Measurements from ENCODE around the gene ARL2.
"Not testable (repeated sequence)": the region's sequence is repeated elsewhere in the genome, so short reads cannot be mapped to it uniquely, and the experiment has no call there.

Gene ARL2

GRCh38 chr11:65008016-65008415, 5.9 kb upstream of the ARL2 start:
- DNase-seq (ENCODE audit: low spot score), result no peak

GRCh38 chr11:65008873-65009272, 5.1 kb upstream of the ARL2 start:
- DNase-seq (ENCODE audit: low spot score), result no peak

GRCh38 chr11:65013130-65013887, 651 bp upstream of the ARL2 start:
- DNase-seq (ENCODE audit: low spot score), result peak; percentile 93

- no peak for DNase-seq (ENCODE audit: low spot score)
These were observed 817 bp downstream of the ARL2 start for GRCh38 chr11:65014726-65015227.

- DNase-seq (ENCODE audit: low spot score), result no peak
These were observed 2.7 kb downstream of the ARL2 start for GRCh38 chr11:65016705-65017104.

- DNase-seq (ENCODE audit: low spot score), result no peak
These were observed 4.0 kb downstream of the ARL2 start for GRCh38 chr11:65017937-65018336.

- DNase-seq (ENCODE audit: low spot score), result no peak
These were observed 5.9 kb downstream of the ARL2 start for GRCh38 chr11:65019824-65020223.

GRCh38 chr11:65021003-65021402, 7.0 kb downstream of the ARL2 start:
- DNase-seq (ENCODE audit: low spot score), result no peak

- DNase-seq (ENCODE audit: low spot score), result no peak
These were observed 7.5 kb downstream of the ARL2 start for GRCh38 chr11:65021509-65021908.

GRCh38 chr11:65023502-65023901, 9.5 kb downstream of the ARL2 start:
- DNase-seq (ENCODE audit: low spot score), result not testable (repeated sequence)

GRCh38 chr11:65026810-65027209, 12.8 kb downstream of the ARL2 start:
- no peak for DNase-seq (ENCODE audit: low spot score)

- peak; percentile 98 for DNase-seq (ENCODE audit: low spot score)
These were observed 13.5 kb downstream of the ARL2 start, which contains the start of gene SNX15 for GRCh38 chr11:65027213-65028067. Gene SNX15, plus strand, starts transcription at chr11:65027439. Its CDS starts 99 bp downstream, at chr11:65027538.

- no peak for DNase-seq (ENCODE audit: low spot score)
These were observed 18.3 kb downstream of the ARL2 start for GRCh38 chr11:65032216-65032615.

- no peak for DNase-seq (ENCODE audit: low spot score)
These were observed 20.5 kb downstream of the ARL2 start for GRCh38 chr11:65034423-65034822.

GRCh38 chr11:65035579-65035978, 21.6 kb downstream of the ARL2 start:
- no peak for DNase-seq (ENCODE audit: low spot score)

GRCh38 chr11:65036931-65037330, 23.0 kb downstream of the ARL2 start:
- no peak for DNase-seq (ENCODE audit: low spot score)

GRCh38 chr11:65040520-65040846, 26.5 kb downstream of the ARL2 start:
- DNase-seq (ENCODE audit: low spot score), result no peak

GRCh38 chr11:65040847-65041622, 27.1 kb downstream of the ARL2 start, which contains the start of gene SAC3D1:
Gene SAC3D1, plus strand, starts transcription at chr11:65041210. Its CDS starts 83 bp downstream, at chr11:65041293.
- DNase-seq (ENCODE audit: low spot score), result peak; percentile 98

- DNase-seq (ENCODE audit: low spot score), result no peak
These were observed 28.9 kb downstream of the ARL2 start for GRCh38 chr11:65042891-65043290.

- no peak for DNase-seq (ENCODE audit: low spot score)
These were observed 30.0 kb downstream of the ARL2 start for GRCh38 chr11:65043881-65044501.

- no peak for DNase-seq (ENCODE audit: low spot score)
These were observed 31.1 kb downstream of the ARL2 start for GRCh38 chr11:65045061-65045460.

GRCh38 chr11:65045728-65046127, 31.8 kb downstream of the ARL2 start:
- no peak for DNase-seq (ENCODE audit: low spot score)
